Measurements from ENCODE around the gene OGFOD2. TPM values are rescaled to one million over a fixed set of nuclear protein-coding genes. Genes with fewer than 3 reads are reported as not detected.
A peak's percentile ranks its signal among the peaks of the same experiment; 100 is the strongest.

The OGFOD2 gene
- total and polyA plus RNA-seq, 4 donors, result 8.0 to 18.6 (median 12.3) TPM

- TF ChIP-seq, protein P1, sequence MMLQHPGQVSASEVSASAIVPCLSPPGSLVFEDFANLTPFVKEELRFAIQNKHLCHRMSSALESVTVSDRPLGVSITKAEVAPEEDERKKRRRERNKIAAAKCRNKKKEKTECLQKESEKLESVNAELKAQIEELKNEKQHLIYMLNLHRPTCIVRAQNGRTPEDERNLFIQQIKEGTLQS (IDR thresholded peaks at IDR 0.05), result no peak
- no peak for TF ChIP-seq GABPA (IDR thresholded peaks at IDR 0.05 in 1 of 2, conservative IDR thresholded peaks at IDR 0.05 in 1 of 2)
- no peak for TF ChIP-seq FOXA1 (IDR thresholded peaks at IDR 0.05)
- TF ChIP-seq EGR1 (IDR thresholded peaks at IDR 0.05; ENCODE audit: low read depth in 2 of 2), result no peak
- TF ChIP-seq HNF4G (IDR thresholded peaks at IDR 0.05), result no peak
- no peak for TF ChIP-seq RXRA (IDR thresholded peaks at IDR 0.05)
- TF ChIP-seq MAX (IDR thresholded peaks at IDR 0.05), result no peak
- TF ChIP-seq YY1 (IDR thresholded peaks at IDR 0.05), result no peak
- no peak for TF ChIP-seq HNF4A (conservative IDR thresholded peaks at IDR 0.05)
- TF ChIP-seq RAD21 (IDR thresholded peaks at IDR 0.05), result no peak
- TF ChIP-seq JUND (IDR thresholded peaks at IDR 0.05), result no peak
Observed at GRCh38 chr12:122982477-122982815, 7.4 kb downstream of the OGFOD2 start (continued).

- no peak for TF ChIP-seq MAX (IDR thresholded peaks at IDR 0.05)
- no peak for TF ChIP-seq SP1 (IDR thresholded peaks at IDR 0.05)
- TF ChIP-seq RAD21 (IDR thresholded peaks at IDR 0.05), result no peak
- TF ChIP-seq YY1 (IDR thresholded peaks at IDR 0.05), result no peak
- TF ChIP-seq JUND (IDR thresholded peaks at IDR 0.05), result no peak
- TF ChIP-seq, protein P2, sequence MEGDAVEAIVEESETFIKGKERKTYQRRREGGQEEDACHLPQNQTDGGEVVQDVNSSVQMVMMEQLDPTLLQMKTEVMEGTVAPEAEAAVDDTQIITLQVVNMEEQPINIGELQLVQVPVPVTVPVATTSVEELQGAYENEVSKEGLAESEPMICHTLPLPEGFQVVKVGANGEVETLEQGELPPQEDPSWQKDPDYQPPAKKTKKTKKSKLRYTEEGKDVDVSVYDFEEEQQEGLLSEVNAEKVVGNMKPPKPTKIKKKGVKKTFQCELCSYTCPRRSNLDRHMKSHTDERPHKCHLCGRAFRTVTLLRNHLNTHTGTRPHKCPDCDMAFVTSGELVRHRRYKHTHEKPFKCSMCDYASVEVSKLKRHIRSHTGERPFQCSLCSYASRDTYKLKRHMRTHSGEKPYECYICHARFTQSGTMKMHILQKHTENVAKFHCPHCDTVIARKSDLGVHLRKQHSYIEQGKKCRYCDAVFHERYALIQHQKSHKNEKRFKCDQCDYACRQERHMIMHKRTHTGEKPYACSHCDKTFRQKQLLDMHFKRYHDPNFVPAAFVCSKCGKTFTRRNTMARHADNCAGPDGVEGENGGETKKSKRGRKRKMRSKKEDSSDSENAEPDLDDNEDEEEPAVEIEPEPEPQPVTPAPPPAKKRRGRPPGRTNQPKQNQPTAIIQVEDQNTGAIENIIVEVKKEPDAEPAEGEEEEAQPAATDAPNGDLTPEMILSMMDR (IDR thresholded peaks at IDR 0.05; ENCODE audit: low read depth, low read length, missing input control), result no peak
- TF ChIP-seq GABPA (IDR thresholded peaks at IDR 0.05 in 1 of 2, conservative IDR thresholded peaks at IDR 0.05 in 1 of 2), result no peak
- TF ChIP-seq FOXA1 (IDR thresholded peaks at IDR 0.05), result no peak
- Histone ChIP-seq H3K4me3 (ENCODE audit: low read depth in 1 of 3, low read length in 3 of 3) (no peak overlapping the region), H3K4me1 (ENCODE audit: control insufficient read depth in 4 of 4, insufficient read depth in 4 of 4, low read length in 3 of 4) (peaks cover 8 to 80% (median 57%) of the 10 kb centered on the region in 4 donors), H3K27me3 (ENCODE audit: control insufficient read depth in 4 of 4, insufficient read depth in 4 of 4, low read length in 3 of 4) (no peaks in the 10 kb centered on the region), H3K9me3 (ENCODE audit: control insufficient read depth in 4 of 4, low read length in 3 of 4) (no peaks in the 10 kb centered on the region), H3K9ac (ENCODE audit: low read depth in 1 of 2, low read length in 2 of 2) (no peak overlapping the region), H3K27ac (ENCODE audit: low read depth in 1 of 2, low read length in 2 of 2) (peak overlapping the region in 1 of 2 donors; percentile 47), H3K36me3 (ENCODE audit: control insufficient read depth in 4 of 4, insufficient read depth in 3 of 4, low read depth in 1 of 4, low read length in 3 of 4) (peaks cover 8 to 30% (median 11%) of the 10 kb centered on the region in 4 donors)
- no peak for DNase-seq (ENCODE audit: low spot score)
- WGBS, result 74% methylated on average over 21 of the region's 21 CpGs
Observed at GRCh38 chr12:122982963-122983788, 8.1 kb downstream of the OGFOD2 start.

DNA sequence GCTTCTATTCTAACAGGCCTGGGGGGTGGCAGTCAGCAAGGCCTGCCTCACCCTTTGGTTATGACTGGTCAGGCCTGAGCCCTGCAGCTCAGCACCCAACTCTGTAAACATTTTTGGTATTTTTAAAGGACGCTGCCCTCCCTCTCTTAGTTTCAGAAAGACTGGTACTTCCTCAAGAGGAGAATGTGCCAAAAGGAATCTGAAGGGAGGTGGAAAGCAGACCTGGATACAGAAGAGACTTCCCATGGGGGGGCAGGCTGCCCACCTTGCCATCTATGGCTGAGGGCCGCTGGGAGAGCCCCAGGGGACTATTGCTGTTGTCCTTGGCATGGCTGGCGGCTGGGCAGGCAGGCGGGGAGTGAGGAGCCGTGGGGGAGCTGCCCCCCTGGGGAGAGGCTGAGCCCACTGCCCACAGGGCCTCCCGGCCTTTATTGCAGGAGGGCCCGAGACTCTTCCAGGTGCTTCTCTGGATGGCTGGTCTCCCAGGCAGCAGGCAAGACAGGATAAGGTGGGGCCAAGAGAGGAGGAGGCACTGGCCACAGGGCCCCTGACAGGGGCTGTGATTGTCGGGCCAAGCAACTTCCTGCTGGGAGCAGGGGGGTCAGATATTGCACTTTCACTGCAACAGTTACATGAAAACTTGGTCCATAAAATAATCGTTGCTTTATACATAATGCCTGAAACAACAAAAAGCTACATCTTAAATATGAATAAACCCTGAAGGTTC lies 8.9 kb downstream of the OGFOD2 start:
- Histone ChIP-seq H3K27me3 (ENCODE audit: control insufficient read depth in 4 of 4, insufficient read depth in 4 of 4, low read length in 3 of 4) (no peaks in the 10 kb centered on the region), H3K36me3 (ENCODE audit: control insufficient read depth in 4 of 4, insufficient read depth in 3 of 4, low read depth in 1 of 4, low read length in 3 of 4) (peaks cover 11 to 38% (median 14%) of the 10 kb centered on the region in 4 donors), H3K4me3 (ENCODE audit: low read depth in 1 of 3, low read length in 3 of 3) (no peak overlapping the region), H3K9ac (ENCODE audit: low read depth in 1 of 2, low read length in 2 of 2) (no peak overlapping the region), H3K9me3 (ENCODE audit: control insufficient read depth in 4 of 4, low read length in 3 of 4) (no peaks in the 10 kb centered on the region), H3K4me1 (ENCODE audit: control insufficient read depth in 4 of 4, insufficient read depth in 4 of 4, low read length in 3 of 4) (peaks cover 8 to 74% (median 57%) of the 10 kb centered on the region in 4 donors), H3K27ac (ENCODE audit: low read depth in 1 of 2, low read length in 2 of 2) (peak overlapping the region; percentile 68 to 79)
- TF ChIP-seq SP1 (IDR thresholded peaks at IDR 0.05), result no peak
- no peak for DNase-seq (ENCODE audit: low spot score)
- 59% methylated on average over 9 of the region's 9 CpGs for WGBS

Data from liver (tissue), 9 donors.